Amniotic stem cell (primary cell): ENCODE results near the gene CTSO.
A peak's percentile ranks its signal among the peaks of the same experiment; 100 is the strongest.

ENCODE experiments used
- DNase-seq: peaks from one replicate; lab custom pipeline; 2025; lab: John Stamatoyannopoulos, UW

The CTSO gene, protein sequence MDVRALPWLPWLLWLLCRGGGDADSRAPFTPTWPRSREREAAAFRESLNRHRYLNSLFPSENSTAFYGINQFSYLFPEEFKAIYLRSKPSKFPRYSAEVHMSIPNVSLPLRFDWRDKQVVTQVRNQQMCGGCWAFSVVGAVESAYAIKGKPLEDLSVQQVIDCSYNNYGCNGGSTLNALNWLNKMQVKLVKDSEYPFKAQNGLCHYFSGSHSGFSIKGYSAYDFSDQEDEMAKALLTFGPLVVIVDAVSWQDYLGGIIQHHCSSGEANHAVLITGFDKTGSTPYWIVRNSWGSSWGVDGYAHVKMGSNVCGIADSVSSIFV

DNA sequence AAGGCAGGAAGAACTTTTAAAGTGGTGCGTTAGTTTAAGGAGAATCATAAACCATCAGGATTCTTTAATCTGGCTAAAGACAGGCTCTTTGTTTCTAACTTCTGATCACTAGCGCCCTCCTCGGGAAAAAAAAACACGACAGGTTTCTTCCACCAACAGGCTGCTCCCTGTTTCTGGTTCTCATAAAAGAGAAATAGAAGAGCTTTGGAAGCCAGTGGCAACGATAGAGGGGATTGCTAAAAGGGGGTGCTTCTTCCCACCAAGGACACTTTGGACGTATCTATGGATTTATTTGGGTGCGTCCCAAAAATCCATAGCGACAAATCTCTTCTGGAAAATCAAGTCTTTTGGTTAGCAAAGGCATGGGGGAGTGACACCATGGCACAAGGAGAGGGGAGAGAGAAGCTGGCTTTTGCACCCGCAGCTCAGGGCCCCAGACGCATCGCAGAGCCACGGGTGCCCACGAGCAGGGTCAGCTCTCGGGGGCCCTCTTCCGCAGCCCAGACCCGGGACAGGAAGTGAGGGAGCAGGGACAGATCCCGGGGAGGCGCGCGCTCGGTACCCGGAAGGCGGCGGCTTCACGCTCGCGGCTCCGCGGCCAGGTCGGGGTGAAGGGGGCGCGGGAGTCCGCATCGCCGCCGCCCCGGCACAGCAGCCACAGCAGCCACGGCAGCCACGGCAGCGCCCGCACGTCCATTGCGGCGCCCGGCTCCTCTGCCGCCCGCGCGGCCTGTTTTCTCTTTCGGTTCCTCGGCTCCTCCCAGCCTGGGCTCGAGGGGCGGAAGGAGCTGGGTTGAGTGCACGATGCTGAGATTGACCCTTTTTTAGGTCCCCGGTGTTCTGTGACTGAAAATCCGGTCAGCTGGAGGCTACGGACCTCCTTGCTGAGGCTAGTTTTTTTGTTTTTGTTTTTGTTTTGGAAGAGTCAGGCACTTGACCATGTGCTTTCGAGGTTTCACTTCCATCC, at the start of gene CTSO:
Gene CTSO, minus strand, starts transcription at position 716 of the 967 bp plus-strand sequence. Its CDS starts 19 bp downstream, at position 697.
- DNase-seq, result peak; percentile 65

DNA sequence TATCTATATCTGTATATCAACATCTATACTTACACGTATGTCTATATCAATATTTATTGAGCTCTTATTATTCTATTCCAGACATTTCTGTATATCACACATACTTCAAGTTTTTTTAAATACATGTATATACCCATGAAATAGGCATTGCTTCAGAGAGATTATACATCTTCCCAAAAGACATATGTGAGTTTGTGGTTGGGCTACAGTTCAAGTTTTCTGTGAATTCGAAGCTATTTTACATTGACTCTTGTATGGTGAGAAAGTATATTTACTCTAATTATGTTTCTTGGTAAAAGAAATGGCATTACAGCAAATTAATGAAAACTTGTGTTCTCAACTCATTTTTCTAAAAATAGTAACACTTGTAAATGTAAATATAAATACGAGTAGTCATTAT, 46.8 kb upstream of the CTSO start:
- DNase-seq, result no peak

DNA sequence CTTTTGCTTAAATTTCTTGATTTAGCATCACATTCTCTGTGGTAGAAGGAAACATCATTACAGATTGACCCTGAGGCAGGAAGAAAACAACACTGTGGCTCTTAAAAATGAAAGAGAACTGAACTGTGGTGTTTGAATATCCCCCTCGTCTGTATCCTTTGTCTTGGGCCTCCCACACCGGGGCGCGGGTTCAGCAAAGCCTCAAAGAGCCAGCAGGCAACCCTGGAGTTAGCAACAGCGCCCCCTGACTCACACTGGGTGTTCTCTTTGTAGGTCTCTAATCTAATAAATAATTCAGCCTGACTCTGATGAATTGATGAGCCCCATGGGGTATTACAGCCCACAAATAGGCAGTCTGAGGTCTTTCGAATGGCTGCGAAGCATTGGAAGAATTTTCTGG, 46.1 kb upstream of the CTSO start:
- DNase-seq, result no peak

DNA sequence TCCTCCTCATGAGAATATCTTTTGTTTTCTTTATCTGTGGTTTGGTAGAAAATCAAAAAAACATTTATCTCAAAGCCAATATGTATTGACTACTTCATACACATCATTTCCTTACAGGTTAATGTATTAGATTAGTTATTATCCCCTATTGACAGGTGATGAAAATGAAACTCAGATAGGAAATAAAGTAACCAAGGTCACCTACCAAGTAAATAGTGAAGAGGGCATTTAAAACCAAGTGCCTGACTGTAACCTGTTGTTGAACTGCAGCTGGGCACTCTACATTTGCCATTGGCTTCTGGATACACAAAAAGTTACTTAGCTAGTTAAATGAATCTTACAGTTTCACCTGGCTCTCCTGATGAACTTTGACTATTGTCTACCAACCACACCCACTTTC, 41.4 kb upstream of the CTSO start:
- no peak for DNase-seq

- no peak for DNase-seq
These were observed 30.6 kb upstream of the CTSO start for GRCh38 chr4:155984106-155984797.

DNA sequence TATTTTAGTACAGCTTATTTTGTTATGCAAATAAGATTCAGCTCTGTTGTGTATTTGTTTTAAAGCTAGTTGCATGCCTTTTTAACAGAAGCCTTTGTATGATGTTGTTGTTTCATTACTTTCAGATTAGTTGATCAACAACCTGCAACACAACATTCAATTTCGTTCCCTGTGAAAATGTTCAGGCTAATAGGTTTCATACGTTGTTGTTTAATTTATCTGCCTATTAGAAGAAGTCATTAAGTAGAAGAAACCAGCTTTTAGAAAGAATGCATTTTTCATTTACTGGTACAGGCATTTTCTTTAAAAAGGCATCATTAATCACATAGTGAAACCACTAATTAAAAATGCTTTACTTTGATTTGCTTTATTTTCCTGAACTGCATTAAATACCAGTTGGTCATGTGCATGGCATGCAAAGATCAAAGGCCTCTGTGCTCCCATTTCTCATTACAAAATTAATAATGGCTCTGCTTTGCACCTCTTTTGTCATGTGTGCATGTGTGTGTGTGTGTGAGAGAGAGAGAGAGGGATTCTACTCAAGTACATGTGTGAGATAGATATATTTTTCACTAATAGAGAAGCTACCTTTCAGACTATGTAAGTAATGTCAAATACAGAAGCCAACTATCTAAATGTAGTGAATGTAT, 29.2 kb upstream of the CTSO start:
- no peak for DNase-seq

- no peak for DNase-seq
These were observed 25.1 kb upstream of the CTSO start for GRCh38 chr4:155978810-155979209.

DNA sequence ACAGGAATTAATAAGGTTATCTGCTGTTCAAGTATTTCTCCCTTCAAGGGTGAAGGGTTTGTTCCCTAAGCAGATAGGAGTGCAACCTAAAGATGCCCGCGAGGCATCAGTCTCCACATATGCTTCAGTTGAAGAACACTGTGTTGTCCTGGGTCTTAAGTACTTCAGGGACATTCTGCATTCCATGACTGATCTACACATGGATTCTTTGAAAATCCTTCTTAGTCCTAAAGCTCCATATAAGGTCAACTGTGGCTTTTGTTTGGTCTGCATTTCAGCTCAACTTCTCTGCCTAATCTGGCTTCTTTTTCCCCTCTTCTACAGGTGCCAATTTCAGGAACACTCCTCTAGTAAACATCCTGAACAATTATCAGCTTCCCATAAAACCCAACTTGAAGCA, 21.8 kb upstream of the CTSO start:
- DNase-seq, result no peak

DNA sequence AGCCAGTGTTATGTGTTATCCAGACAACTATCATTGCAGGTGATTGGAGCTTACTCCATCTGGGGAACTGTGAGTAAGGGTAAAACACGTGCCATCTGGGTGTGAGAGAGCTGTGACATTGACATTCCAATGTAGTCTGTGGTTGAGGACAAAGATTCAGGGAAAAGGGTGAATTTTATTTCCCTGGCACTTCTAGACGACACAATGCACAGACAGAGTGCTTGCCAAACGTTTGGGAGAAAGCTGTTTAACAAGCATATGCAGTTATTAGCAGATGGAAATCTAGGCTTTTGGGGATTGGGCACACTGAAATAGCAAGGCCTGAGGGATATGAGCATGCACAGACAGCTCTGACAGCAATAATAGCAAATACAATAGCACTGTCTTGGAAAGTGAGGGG, 21.3 kb upstream of the CTSO start:
- DNase-seq, result no peak

GRCh38 chr4:155974476-155974749, 20.7 kb upstream of the CTSO start:
- no peak for DNase-seq

GRCh38 chr4:155973639-155974475, 20.2 kb upstream of the CTSO start:
- no peak for DNase-seq

DNA sequence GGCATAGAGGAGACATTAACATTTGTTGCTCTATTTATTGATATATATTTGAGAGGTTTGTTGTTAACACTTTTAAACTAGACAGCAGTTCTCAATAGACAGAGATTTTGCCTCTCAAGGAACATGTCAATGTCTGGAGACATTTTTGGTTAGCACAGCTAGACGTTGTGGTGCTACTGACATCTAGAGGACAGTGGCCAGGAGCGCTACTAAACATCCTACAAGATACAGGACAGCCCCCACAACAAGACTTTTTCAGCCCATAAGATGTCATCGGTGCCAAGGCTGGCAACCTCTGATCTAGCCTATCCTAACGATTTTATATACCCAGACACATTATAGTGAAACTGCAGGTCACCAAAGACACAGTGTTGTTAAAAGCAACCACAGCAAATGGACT, 18.4 kb upstream of the CTSO start:
- DNase-seq, result no peak

DNA sequence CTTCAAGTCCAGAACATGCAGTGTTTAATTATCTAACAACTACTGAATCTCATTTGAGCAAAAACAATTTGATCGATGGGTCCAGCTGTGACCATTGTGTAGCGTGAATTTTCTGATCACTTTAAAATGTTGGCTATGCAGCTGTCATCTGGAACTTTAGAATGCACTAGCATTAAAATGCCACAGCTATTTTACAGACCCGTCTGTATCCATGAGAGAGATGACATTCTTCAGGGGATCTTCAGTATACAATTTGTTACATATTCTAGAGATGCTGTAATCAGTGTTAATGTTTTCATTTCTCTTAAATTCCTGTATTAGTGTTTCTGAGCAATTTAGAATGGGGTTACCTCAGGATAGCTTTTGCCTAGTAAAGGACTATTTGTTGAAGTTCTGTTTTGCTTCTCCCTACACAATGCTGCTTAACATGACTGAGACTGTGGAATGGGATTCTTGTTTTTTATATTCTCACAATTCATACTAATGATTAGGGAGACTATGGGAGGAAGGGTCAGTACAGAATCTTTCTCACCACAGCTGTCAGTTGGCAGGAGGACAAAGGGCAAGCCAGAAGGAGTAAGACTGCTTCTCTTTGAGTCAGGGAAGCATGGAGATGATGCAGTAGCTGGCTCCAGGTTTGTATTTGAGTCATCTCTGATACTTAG, 13.2 kb upstream of the CTSO start:
- DNase-seq, result no peak

DNA sequence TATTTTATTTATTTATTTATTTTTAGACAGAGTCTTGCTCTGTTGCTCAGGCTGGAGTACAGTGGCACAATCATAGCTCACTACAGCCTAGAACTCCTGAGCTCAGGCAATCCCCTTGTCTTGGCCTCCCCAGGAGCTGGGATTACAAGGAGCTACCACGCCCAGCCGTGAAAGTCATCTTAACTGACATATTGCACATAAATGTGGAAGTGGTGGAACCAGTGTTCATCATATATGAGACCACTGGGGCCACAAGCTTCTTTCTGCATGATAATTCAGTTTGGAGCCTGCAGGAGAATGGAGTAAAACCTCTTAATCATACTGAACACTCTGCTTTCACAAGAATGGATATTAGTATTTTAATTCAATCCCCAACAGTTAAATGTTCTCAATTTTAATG, 12.5 kb upstream of the CTSO start:
- DNase-seq, result no peak

DNA sequence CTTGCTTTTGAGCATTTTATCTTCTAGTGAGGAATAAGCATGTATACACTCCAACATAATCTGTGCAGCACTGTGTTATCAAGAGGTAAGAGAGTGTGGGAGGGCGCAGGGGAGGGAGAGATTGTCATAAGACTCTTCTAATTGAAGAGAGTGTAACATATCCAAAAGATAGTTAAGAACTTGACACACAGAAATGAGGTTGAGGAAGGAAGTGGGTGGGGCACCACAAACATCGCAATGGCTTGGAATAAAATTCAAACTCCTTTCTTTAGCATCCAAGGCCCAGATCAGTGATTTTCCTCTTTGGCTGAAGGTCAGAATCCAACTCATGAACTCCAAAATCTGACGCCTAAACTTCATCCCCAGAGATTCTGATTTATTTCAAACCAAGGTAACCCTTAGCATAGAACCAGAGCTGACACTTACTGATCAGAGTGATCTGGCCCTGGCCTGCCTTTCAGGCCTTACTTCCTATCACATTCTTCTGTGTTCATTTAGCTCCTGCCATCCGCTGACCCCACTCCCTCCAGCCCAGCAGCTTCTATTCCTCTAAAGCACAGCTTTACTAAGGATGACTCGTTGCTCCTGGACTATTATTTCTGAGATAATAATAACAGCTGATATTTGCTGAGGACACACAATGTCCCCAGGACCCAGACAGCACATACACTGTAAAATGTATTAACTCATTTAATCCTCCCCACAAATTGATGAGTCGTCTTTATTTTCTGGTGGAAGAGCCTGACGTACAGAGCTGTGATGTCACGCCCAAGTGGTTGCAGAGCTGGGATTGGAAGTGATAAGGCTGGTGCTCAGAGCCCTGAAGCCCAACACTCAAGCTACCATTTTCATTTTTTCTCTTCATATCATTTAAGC, 10.6 kb upstream of the CTSO start:
- no peak for DNase-seq

- no peak for DNase-seq
These were observed 9.1 kb upstream of the CTSO start for GRCh38 chr4:155962767-155963166.

- no peak for DNase-seq
These were observed 7.9 kb upstream of the CTSO start for GRCh38 chr4:155961575-155961974.

GRCh38 chr4:155960522-155960921, 6.9 kb upstream of the CTSO start:
- no peak for DNase-seq

GRCh38 chr4:155959417-155959816, 5.8 kb upstream of the CTSO start:
- no peak for DNase-seq

GRCh38 chr4:155956461-155956860, 2.8 kb upstream of the CTSO start:
- no peak for DNase-seq
